ENCODE measurements around the gene UNC13B. TPM values are rescaled to one million over a fixed set of nuclear protein-coding genes. Genes with fewer than 3 reads are reported as not detected.

The UNC13B gene
- total RNA-seq, 1 experiment from 2014 or later = 48.2 TPM

- Histone ChIP-seq H2BK120ac (ENCODE audit: low read depth, low read length, poor library complexity, severe bottlenecking) (no peak overlapping the region), H2BK20ac (ENCODE audit: low read depth, low read length, poor library complexity, severe bottlenecking) (no peak overlapping the region), H2AK5ac (ENCODE audit: insufficient read length, low read length) (no peak overlapping the region), H3T11ph (ENCODE audit: low read length) (no peak overlapping the region), H4K91ac (ENCODE audit: insufficient read length, low read depth, low read length) (no peak overlapping the region), H3K27me3 (ENCODE audit: insufficient read depth, low read length) (no peaks in the 10 kb centered on the region), H3K79me2 (ENCODE audit: insufficient read depth, low read length) (no peaks in the 10 kb centered on the region), H2BK15ac (ENCODE audit: low read depth, low read length) (no peak overlapping the region), H3K14ac (ENCODE audit: insufficient read depth, low read length) (no peak overlapping the region), H4K8ac (replicated peaks; ENCODE audit: insufficient read length, low read depth, low read length) (no peak overlapping the region), H3K23me2 (ENCODE audit: insufficient read length, low read depth, low read length, poor library complexity, severe bottlenecking) (no peaks in the 10 kb centered on the region), H2AFZ (ENCODE audit: low read length) (no peak overlapping the region), H4K5ac (ENCODE audit: insufficient read length, low read depth, low read length) (no peak overlapping the region), H3K4ac (ENCODE audit: low read depth, low read length) (no peak overlapping the region), H3K27ac (ENCODE audit: insufficient read length, low read depth, low read length) (no peak overlapping the region), H3K79me1 (ENCODE audit: insufficient read depth, low read depth, low read length, poor library complexity, severe bottlenecking) (no peaks in the 10 kb centered on the region), H3K4me2 (ENCODE audit: insufficient read depth, insufficient read length, low read length) (no peak overlapping the region), H4K20me1 (ENCODE audit: control insufficient read depth, insufficient read depth, insufficient read length) (no peaks in the 10 kb centered on the region), H2BK5ac (ENCODE audit: insufficient read length, low read length) (no peak overlapping the region), H2BK12ac (ENCODE audit: insufficient read length, low read depth, low read length) (no peak overlapping the region), H3K9me3 (ENCODE audit: control insufficient read depth, low read depth, low read length) (no peaks in the 10 kb centered on the region), H3K56ac (ENCODE audit: insufficient read length, low read depth, low read length) (no peak overlapping the region), H3K18ac (ENCODE audit: insufficient read length, low read depth, low read length) (no peak overlapping the region), H3K23ac (ENCODE audit: insufficient read length, low read depth, low read length) (no peak overlapping the region), H3K9ac (ENCODE audit: extremely low read depth, insufficient read length, low read length) (no peak overlapping the region), H3K4me1 (ENCODE audit: insufficient read depth, low read length) (no peaks in the 10 kb centered on the region)
- Mint-ChIP-seq H3K36me3 (ENCODE audit: insufficient read depth in 1 of 3, low read depth in 3 of 3) (no peaks in the 10 kb centered on the region), H3K27me3 (ENCODE audit: low read depth) (peaks cover 32% of the 10 kb centered on the region), H3K4me1 (no peaks in the 10 kb centered on the region), H3K4me3 (no peak overlapping the region), H3K27ac (no peak overlapping the region), H3K9me3 (no peaks in the 10 kb centered on the region)
- TF ChIP-seq CTCF (conservative IDR thresholded peaks at IDR 0.05) = no peak
- whole genome bisulfite sequencing (ENCODE audit: extremely low coverage, insufficient read length, low lambda C conversion rate) = no CpG with 5 or more reads among the region's 3 CpGs
- DNase-seq = no peak
These were observed 284.2 kb downstream of the UNC13B start for GRCh38 chr9:35446012-35446411.
